ENCODE measurements around the gene LDLRAD3.
A peak's percentile ranks its signal among the peaks of the same experiment; 100 is the strongest.

Gene LDLRAD3

GRCh38 chr11:35927682-35928081 is 16.2 kb upstream of the LDLRAD3 start:
- no peak for DNase-seq

GRCh38 chr11:35928688-35929395 is 15.0 kb upstream of the LDLRAD3 start:
- no peak for DNase-seq

- DNase-seq, result no peak
Measured at GRCh38 chr11:35930466-35930865, 13.4 kb upstream of the LDLRAD3 start.

GRCh38 chr11:35932121-35932520 is 11.7 kb upstream of the LDLRAD3 start:
- no peak for DNase-seq

- DNase-seq, result no peak
Measured at GRCh38 chr11:35932681-35933319, 11.1 kb upstream of the LDLRAD3 start.

GRCh38 chr11:35933320-35933871 is 10.5 kb upstream of the LDLRAD3 start:
- no peak for DNase-seq

- no peak for DNase-seq
Measured at GRCh38 chr11:35934271-35934670, 9.6 kb upstream of the LDLRAD3 start.

- DNase-seq, result no peak
Measured at GRCh38 chr11:35934981-35935380, 8.9 kb upstream of the LDLRAD3 start.

GRCh38 chr11:35935390-35935789 is 8.5 kb upstream of the LDLRAD3 start:
- no peak for DNase-seq

GRCh38 chr11:35937111-35937510 is 6.8 kb upstream of the LDLRAD3 start:
- no peak for DNase-seq

- DNase-seq, result no peak
Measured at GRCh38 chr11:35937700-35938099, 6.2 kb upstream of the LDLRAD3 start.

- DNase-seq, result no peak
Measured at GRCh38 chr11:35938231-35938630, 5.6 kb upstream of the LDLRAD3 start.

GRCh38 chr11:35943309-35943708 is 553 bp upstream of the LDLRAD3 start:
- peak; percentile 66 for DNase-seq

GRCh38 chr11:35944503-35945136 is 758 bp downstream of the LDLRAD3 start:
- no peak for DNase-seq

- DNase-seq, result no peak
Measured at GRCh38 chr11:35945137-35945518, 1.3 kb downstream of the LDLRAD3 start.

GRCh38 chr11:35946766-35947165 is 2.9 kb downstream of the LDLRAD3 start:
- no peak for DNase-seq

- no peak for DNase-seq
Measured at GRCh38 chr11:35947437-35947836, 3.6 kb downstream of the LDLRAD3 start.

GRCh38 chr11:35949242-35949641 is 5.4 kb downstream of the LDLRAD3 start:
- no peak for DNase-seq

- no peak for DNase-seq
Measured at GRCh38 chr11:35950082-35950481, 6.2 kb downstream of the LDLRAD3 start.

- peak; percentile 94 for DNase-seq
Measured at GRCh38 chr11:35951680-35952079, 7.8 kb downstream of the LDLRAD3 start.

- no peak for DNase-seq
Measured at GRCh38 chr11:35953081-35953760, 9.4 kb downstream of the LDLRAD3 start.

- DNase-seq, result no peak
Measured at GRCh38 chr11:35954205-35954604, 10.3 kb downstream of the LDLRAD3 start.

GRCh38 chr11:35955636-35956035 is 11.8 kb downstream of the LDLRAD3 start:
- no peak for DNase-seq

All from SHP77 treated with DMSO at 0.1 percent for 48 hours (cell line).